GM19395 (cell line): ENCODE measurements around the gene NAA11.
"Not testable (repeated sequence)": the region's sequence is repeated elsewhere in the genome, so short reads cannot be mapped to it uniquely, and the experiment has no call there.

Source experiments
- ATAC-seq: cut with Tn5 transposase; IDR thresholded peaks from one replicate; pipeline ENCODE4 v1.9.1; 2021; ENCODE audit warnings: mild to moderate bottlenecking, moderate library complexity; ENCODE audit not compliant: unreplicated experiment

The NAA11 gene

GRCh38 chr4:79311279-79311678, 14.6 kb downstream of the NAA11 start:
- no peak for ATAC-seq

- ATAC-seq = no peak
Observed at GRCh38 chr4:79308971-79309370, 16.9 kb downstream of the NAA11 start.

- no peak for ATAC-seq
Observed at GRCh38 chr4:79308137-79308536, 17.7 kb downstream of the NAA11 start.

- ATAC-seq = no peak
Observed at GRCh38 chr4:79306795-79307194, 19.1 kb downstream of the NAA11 start.

- ATAC-seq = no peak
Observed at GRCh38 chr4:79300280-79300679, 25.6 kb downstream of the NAA11 start.

GRCh38 chr4:79298484-79298883, 27.4 kb downstream of the NAA11 start:
- ATAC-seq = no peak

GRCh38 chr4:79298027-79298426, 27.8 kb downstream of the NAA11 start:
- no peak for ATAC-seq

- no peak for ATAC-seq
Observed at GRCh38 chr4:79297479-79297878, 28.4 kb downstream of the NAA11 start.

GRCh38 chr4:79296768-79297428, 29.0 kb downstream of the NAA11 start:
- no peak for ATAC-seq

- ATAC-seq = no peak
Observed at GRCh38 chr4:79295086-79295485, 30.8 kb downstream of the NAA11 start.

- ATAC-seq = no peak
Observed at GRCh38 chr4:79294064-79294463, 31.8 kb downstream of the NAA11 start.

- no peak for ATAC-seq
Observed at GRCh38 chr4:79292008-79292407, 33.9 kb downstream of the NAA11 start.

- no peak for ATAC-seq
Observed at GRCh38 chr4:79290376-79290775, 35.5 kb downstream of the NAA11 start.

GRCh38 chr4:79288185-79288584, 37.7 kb downstream of the NAA11 start:
- ATAC-seq = no peak

- ATAC-seq = no peak
Observed at GRCh38 chr4:79287718-79288117, 38.1 kb downstream of the NAA11 start.

GRCh38 chr4:79287076-79287475, 38.8 kb downstream of the NAA11 start:
- no peak for ATAC-seq

GRCh38 chr4:79281566-79282359, 44.1 kb downstream of the NAA11 start:
- ATAC-seq = no peak

- not testable (repeated sequence) for ATAC-seq
Observed at GRCh38 chr4:79277467-79277866, 48.4 kb downstream of the NAA11 start.

- no peak for ATAC-seq
Observed at GRCh38 chr4:79273915-79274314, 51.9 kb downstream of the NAA11 start.

GRCh38 chr4:79272761-79273160, 53.1 kb downstream of the NAA11 start:
- ATAC-seq = no peak

- no peak for ATAC-seq
Observed at GRCh38 chr4:79272126-79272525, 53.7 kb downstream of the NAA11 start.

- no peak for ATAC-seq
Observed at GRCh38 chr4:79267671-79268070, 58.2 kb downstream of the NAA11 start.
